Measurements from ENCODE around the gene OPN3.
"Not testable (repeated sequence)": the region's sequence is repeated elsewhere in the genome, so short reads cannot be mapped to it uniquely, and the experiment has no call there.

GRCh38 chr1:241659016-241659415 is 18.8 kb upstream of the OPN3 start:
- not testable (repeated sequence) for TF ChIP-seq EZH2 (IDR thresholded peaks at IDR 0.05; ENCODE audit: insufficient read depth, poor library complexity, severe bottlenecking); EZH2phosphoT487 (IDR thresholded peaks at IDR 0.05; ENCODE audit: insufficient read depth, low read depth)
